Naive thymus-derived CD8-positive, alpha-beta T cell (primary cell): ENCODE measurements around the gene MAD1L1. TPM values are rescaled to one million over a fixed set of nuclear protein-coding genes. Genes with fewer than 3 reads are reported as not detected.

Source experiments
- ATAC-seq, 2 donors: fragments of 150-1000 bp; cut with Tn5 transposase in 1 of 2; sonication (Bioruptor Pico), chemical (Tn5 transposase) in 1 of 2; 1 replicate in 1 of 2; 2 replicates in 1 of 2; pipeline ENCODE4 v1.10.0; 2021; ENCODE audit warnings: mild to moderate bottlenecking in 2 of 2, moderate library complexity in 2 of 2
- POLR2A ChIA-PET: fragments of 350-600 bp; sonication (Branson Sonifier 250); formaldehyde crosslinking; loops from one replicate; lab custom pipeline; 2021; ENCODE audit warnings: antibody characterized with exemption; lab: Charles Lee
- DNase-seq, 10 donors: peaks; one replicate each; pipeline versions ENCODE4 v3.0.0 to v3.0.0-alpha.2; 2020 to 2022
- H3K27ac Mint-ChIP-seq, 10 donors: one replicate each; pipeline ENCODE4 v1.8.0; 2020 to 2022; ENCODE audit warnings: mild to moderate bottlenecking in 10 of 10, mixed read lengths in 10 of 10, moderate library complexity in 4 of 10, inconsistent platforms in 1 of 10
- H3K27me3 Mint-ChIP-seq, 5 donors: one replicate each; pipeline ENCODE4 v1.8.0; 2021 to 2022; ENCODE audit warnings: mixed read lengths in 5 of 5
- H3K36me3 Mint-ChIP-seq, 3 donors: one replicate each; pipeline ENCODE4 v1.8.0; 2020 to 2022; ENCODE audit warnings: mixed read lengths in 3 of 3, mild to moderate bottlenecking in 2 of 3, inconsistent platforms in 1 of 3
- H3K4me1 Mint-ChIP-seq, 4 donors: one replicate each; pipeline ENCODE4 v1.8.0; 2021 to 2022; ENCODE audit warnings: mixed read lengths in 4 of 4
- H3K4me3 Mint-ChIP-seq, 10 donors: one replicate each; pipeline ENCODE4 v1.8.0; 2020 to 2022; ENCODE audit warnings: mild to moderate bottlenecking in 10 of 10, mixed read lengths in 10 of 10, moderate library complexity in 6 of 10, inconsistent platforms in 1 of 10
- H3K9me3 Mint-ChIP-seq, 9 donors: one replicate each; pipeline ENCODE4 v1.8.0; 2020 to 2022; ENCODE audit warnings: mixed read lengths in 9 of 9, mild to moderate bottlenecking in 3 of 9, inconsistent platforms in 1 of 9, moderate library complexity in 1 of 9
- polyA plus RNA-seq, 3 donors: library from polyadenylated mRNA; unstranded; fragments of 300-500 nt; fragmentation: Illumina TruSeq; gene quantifications; one replicate each; pipeline ENCODE4 v1.2.3, GENCODE V29; 2021
- total RNA-seq, 8 experiments: library from RNA in 2 of 8; stranded (reverse) in 2 of 8; gene quantifications; one replicate each; pipeline ENCODE4 v1.2.3 and lab custom pipeline; 2021 to 2026

MAD1L1 gene
- total and polyA plus RNA-seq, 5 experiments from 2014 or later: 84.5 to 243 (median 146) TPM

DNA sequence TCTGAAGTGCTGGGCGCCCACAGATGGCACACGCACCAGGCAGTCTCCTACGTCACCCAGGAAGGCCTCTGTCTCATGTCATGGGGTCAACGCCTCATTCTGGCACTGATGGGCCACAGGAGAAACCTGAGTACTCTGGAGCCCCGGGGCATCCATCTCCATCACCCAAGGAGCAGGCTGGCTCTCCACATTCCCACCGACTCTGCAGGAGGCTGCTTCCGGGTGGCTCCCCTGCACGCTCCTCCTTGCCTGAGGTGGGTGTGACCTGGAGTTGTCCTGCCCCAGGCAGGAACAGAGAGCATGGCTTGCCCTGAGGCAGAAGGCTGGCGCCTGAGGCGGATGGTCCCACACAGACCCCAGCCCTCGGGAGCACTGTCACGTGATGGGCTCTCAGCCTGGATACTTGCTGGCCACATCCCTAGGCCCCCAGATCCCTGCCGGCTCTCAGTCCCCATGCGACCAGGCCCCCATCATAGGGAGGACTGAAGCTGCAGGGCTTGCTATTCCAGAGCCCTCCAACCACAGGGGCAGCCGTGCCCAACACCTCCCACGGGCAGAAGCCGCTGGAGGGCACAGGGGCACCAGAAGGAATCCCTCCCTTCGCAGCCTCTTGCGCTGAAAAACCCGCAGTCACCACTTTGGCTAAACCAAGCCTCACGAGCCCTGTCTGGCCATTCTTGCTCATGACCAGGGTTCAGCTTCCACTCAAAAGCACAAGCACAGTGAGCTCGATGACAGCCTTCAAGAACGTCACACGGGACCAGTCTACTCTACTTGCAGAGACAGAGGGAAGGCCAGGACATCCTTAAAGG lies 80.7 kb downstream of the MAD1L1 start:
- DNase-seq (no peak), ATAC-seq (no peak)
- POLR2A ChIA-PET: interaction anchor here (0.6 kb wide), 1 partner anchor 490 kb away, joined by 3 read pairs; no protein-coding TSS in a partner anchor
- peaks cover 0 to 5% (median 3%) of the 10 kb centered on the region in 4 donors for H3K4me1 Mint-ChIP-seq
- H3K36me3 Mint-ChIP-seq: peaks cover 0 to 16% (median 1%) of the 10 kb centered on the region in 3 donors
- no peak overlapping the region for H3K4me3 Mint-ChIP-seq
- H3K27ac Mint-ChIP-seq: peak overlapping the region in 2 of 10 donors; percentile 19 to 59
- H3K27me3 Mint-ChIP-seq: no peaks in the 10 kb centered on the region
- no peaks in the 10 kb centered on the region for H3K9me3 Mint-ChIP-seq

DNA sequence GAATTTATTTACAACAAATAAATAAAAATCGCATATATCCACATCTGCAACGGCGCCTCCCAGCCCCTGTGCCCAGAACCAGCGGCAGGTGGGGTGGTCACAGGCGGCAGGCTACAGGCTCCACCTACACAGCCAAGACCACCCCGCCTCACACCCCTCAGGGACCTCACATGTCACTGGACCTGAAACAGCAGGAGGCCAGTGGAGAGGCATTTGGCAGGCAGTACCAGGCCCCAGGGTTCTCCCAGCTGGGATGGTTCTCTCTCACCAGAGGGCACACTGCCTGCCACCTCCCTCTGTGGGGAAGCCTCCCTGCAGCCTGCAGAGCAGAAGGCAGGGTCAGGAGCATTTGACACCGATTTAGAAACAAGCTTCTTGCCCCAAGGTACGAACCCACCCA lies 81.5 kb downstream of the MAD1L1 start:
- peaks cover 0 to 5% (median 3%) of the 10 kb centered on the region in 4 donors for H3K4me1 Mint-ChIP-seq
- ATAC-seq (no peak), DNase-seq (no peak)
- H3K27me3 Mint-ChIP-seq: no peaks in the 10 kb centered on the region
- no peak overlapping the region for H3K4me3 Mint-ChIP-seq
- no peak overlapping the region for H3K27ac Mint-ChIP-seq
- no peaks in the 10 kb centered on the region for H3K9me3 Mint-ChIP-seq
- peaks cover 0 to 18% (median 1%) of the 10 kb centered on the region in 3 donors for H3K36me3 Mint-ChIP-seq
- POLR2A ChIA-PET: no interaction called here

DNA sequence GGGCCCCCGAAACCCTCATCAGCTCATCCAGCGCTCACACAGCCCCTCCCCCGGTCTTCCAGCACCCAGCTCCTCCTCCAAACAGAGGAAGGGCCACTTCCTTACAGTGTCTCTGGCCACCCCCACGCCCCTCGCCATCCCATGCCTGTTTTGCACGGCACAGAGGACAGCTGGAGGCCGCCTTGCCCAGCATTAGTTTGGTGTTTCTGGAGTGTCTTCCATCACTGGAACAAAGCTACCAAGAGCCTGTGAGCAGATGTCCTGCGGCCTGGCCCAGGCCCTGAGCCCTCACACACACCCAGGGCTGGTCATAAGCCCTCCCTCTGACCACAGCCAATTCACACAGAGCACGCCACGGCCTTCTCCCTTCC lies 82.3 kb downstream of the MAD1L1 start:
- ATAC-seq: no peak
- POLR2A ChIA-PET: interaction anchor here (0.5 kb wide), 1 partner anchor 645 kb away, joined by 5 read pairs; no protein-coding TSS in a partner anchor

DNA sequence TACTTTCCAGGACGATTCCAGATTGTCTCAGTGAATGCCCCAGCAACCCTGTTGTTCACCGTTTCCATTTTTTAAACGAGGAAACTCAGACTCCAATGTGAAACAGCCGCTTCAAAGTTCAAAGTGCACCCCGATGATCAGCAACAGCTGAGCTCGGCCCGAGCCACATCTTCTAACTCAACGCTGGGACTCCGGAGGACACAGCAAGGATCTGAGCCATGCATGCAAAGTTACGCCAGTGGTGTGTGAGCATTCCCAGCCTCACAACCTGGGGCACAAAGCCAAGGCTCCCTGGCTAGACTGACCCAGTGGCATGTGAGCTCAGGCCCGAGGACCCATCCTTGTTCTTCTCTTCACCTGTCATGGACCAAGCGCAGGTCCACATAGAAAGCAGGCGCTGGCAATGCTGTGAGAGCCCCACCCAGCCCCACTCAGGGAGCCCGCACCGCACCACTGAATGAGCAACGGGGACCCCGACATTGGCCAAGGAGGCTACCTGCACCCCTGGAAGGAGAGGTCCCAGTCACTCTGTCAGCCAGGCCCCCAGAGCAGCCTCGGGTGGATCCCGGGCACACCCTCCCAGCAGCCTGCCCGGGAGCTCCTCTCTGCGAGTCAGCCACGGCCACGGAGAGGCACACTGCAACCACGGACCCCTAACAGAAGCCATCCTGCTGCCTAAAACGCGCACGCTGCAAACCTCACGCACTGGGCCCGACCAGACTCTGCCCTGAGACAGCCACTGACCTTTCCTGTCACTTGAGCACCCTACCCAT lies 82.9 kb downstream of the MAD1L1 start:
- H3K4me1 Mint-ChIP-seq: peaks cover 0 to 5% (median 3%) of the 10 kb centered on the region in 4 donors
- H3K36me3 Mint-ChIP-seq: peaks cover 0 to 19% (median 9%) of the 10 kb centered on the region in 3 donors
- POLR2A ChIA-PET: interaction anchor here (0.5 kb wide), 1 partner anchor 645 kb away, joined by 5 read pairs; no protein-coding TSS in a partner anchor
- DNase-seq (no peak), ATAC-seq (no peak)
- H3K9me3 Mint-ChIP-seq: no peaks in the 10 kb centered on the region
- H3K27me3 Mint-ChIP-seq: no peaks in the 10 kb centered on the region
- no peak overlapping the region for H3K4me3 Mint-ChIP-seq
- no peak overlapping the region for H3K27ac Mint-ChIP-seq

More for the DNA sequence above, 82.3 kb downstream of the MAD1L1 start:
- Mint-ChIP-seq H3K36me3 (peaks cover 0 to 20% (median 5%) of the 10 kb centered on the region in 3 donors), H3K27ac (peak overlapping the region in 1 of 10 donors; percentile 83), H3K4me1 (peaks cover 0 to 5% (median 3%) of the 10 kb centered on the region in 4 donors), H3K27me3 (no peaks in the 10 kb centered on the region), H3K9me3 (no peaks in the 10 kb centered on the region), H3K4me3 (no peak overlapping the region)
- no peak for DNase-seq

DNA sequence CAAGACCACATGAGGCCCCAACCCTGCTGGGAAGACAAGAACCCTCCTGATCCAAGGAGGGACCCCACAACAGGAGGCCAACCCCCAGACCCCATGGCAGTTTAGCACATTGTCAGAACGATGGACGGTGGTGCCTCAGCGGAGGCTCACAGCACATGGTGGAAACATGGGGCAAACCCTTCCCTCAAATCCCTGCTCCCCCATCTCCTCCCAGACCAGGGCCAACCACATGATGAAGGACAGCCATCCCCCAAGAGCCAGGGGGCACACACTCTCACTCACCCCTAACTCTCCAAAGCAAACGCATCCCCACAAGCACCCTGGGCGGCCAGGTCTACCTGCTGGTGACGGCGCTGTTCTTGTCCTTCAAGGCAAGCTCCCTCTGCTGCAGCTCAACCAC lies 83.9 kb downstream of the MAD1L1 start:
- Mint-ChIP-seq H3K27ac (no peak overlapping the region), H3K4me1 (peaks cover 0 to 5% (median 3%) of the 10 kb centered on the region in 4 donors), H3K36me3 (peaks cover 0 to 18% (median 12%) of the 10 kb centered on the region in 3 donors), H3K9me3 (no peaks in the 10 kb centered on the region), H3K4me3 (no peak overlapping the region), H3K27me3 (no peaks in the 10 kb centered on the region)
- POLR2A ChIA-PET: no interaction called here
- DNase-seq (no peak), ATAC-seq (no peak)

DNA sequence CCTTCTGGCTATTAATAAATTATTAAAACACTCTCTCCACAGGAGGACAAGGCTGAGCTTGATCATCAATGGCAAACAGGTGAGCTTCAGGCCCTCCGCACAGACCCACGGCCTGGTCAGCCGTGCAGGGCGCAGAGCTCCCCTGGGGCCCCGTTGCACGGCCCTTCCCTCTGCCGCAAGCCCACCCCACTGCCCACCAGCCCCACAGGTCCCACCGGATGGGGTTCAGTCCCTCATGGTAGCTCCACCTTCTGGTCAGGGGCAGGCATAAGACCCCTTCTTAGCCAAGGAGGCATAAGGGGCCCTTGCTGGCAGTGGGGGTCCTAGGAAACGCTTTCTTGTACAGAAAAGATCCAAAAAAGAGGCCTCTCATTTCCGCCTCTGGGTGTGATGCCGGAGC lies 84.6 kb downstream of the MAD1L1 start:
- ATAC-seq (no peak), DNase-seq (peak in 1 of 10 donors; percentile 60)
- Mint-ChIP-seq H3K27me3 (no peaks in the 10 kb centered on the region), H3K4me3 (no peak overlapping the region), H3K27ac (no peak overlapping the region), H3K36me3 (peaks cover 0 to 18% (median 18%) of the 10 kb centered on the region in 3 donors), H3K4me1 (peaks cover 0 to 5% (median 2%) of the 10 kb centered on the region in 4 donors), H3K9me3 (no peaks in the 10 kb centered on the region)
- POLR2A ChIA-PET: no interaction called here

DNA sequence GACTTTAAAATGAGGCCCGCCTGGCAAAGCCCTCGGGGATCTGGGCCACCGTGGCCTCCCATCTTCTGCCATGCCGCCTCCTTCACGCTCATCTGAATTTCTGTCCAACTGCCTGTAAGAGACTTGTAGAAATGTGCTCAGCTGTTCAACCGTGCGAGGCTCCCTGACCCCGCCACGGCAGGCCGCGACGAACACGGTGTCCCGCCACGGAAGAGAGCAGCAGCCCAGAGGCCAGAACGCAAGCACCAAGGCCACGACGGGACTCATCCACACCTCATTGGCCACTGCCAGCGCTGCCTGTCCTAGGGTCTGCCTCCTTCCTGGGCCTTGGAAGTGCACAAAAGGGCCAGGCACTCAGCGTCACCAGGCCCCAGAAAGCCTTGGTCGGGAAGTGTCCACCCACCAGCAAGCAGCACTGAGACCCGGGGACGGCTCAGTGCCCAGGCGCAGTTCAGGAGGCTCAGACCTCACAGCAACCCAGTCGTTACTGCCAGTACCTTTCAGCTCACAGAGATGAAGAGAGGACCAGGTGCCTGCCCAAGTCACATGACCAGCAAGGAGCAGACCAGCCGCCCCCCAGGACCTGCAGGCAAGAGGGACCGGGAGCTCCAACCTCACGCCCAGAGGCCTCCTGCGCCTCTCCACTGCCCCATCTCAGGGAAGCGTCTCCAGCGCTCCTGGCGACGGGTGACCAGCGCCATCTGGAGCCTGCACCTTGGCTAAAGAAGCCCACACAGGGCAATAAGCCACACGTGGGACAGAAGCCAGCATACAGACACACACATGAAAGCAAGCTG lies 85.9 kb downstream of the MAD1L1 start:
- no peak overlapping the region for H3K4me3 Mint-ChIP-seq
- DNase-seq (peak in 1 of 10 donors; percentile 34), ATAC-seq (no peak)
- H3K9me3 Mint-ChIP-seq: no peaks in the 10 kb centered on the region
- H3K36me3 Mint-ChIP-seq: peaks cover 0 to 18% (median 18%) of the 10 kb centered on the region in 3 donors
- H3K27ac Mint-ChIP-seq: peak overlapping the region in 2 of 10 donors; percentile 21 to 51
- POLR2A ChIA-PET: no interaction called here
- no peaks in the 10 kb centered on the region for H3K27me3 Mint-ChIP-seq
- peaks cover 0 to 5% (median 2%) of the 10 kb centered on the region in 4 donors for H3K4me1 Mint-ChIP-seq

DNA sequence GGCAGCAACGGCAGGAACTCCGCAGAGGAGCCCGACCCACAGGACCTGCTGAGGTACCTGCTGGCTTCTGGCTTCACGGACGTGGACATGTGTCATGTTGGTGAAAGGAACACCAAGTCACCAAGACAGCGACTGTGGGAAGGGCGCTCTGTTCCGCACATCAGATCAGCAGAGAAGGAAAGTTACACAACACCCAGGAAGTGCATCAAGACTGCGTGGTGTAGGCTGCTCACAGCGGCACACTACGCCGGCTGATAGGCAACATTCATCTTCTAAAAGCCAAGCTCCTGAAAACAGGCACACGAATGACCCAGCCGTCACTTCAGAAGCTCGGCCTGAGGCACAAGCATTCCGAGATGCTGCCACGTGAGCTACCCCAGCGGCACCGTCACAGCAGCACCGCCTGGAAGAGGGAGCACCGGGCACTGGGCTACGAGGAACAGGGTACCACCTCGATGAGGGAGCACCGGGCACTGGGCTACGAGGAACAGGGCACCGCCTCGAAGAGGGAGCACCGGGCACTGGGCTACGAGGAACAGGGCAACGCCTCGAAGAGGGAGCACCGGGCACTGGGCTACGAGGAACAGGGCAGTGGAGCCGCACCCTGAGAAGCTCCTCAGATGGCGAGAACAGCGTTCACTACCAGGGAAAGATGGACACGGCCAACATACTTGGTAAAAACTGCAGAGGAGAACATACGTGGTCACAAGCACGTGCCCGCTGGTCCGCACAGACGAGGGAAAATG lies 86.7 kb downstream of the MAD1L1 start:
- POLR2A ChIA-PET: no interaction called here
- no peaks in the 10 kb centered on the region for H3K27me3 Mint-ChIP-seq
- peak overlapping the region in 1 of 10 donors; percentile 49 for H3K27ac Mint-ChIP-seq
- peaks cover 0 to 18% (median 18%) of the 10 kb centered on the region in 3 donors for H3K36me3 Mint-ChIP-seq
- no peak overlapping the region for H3K4me3 Mint-ChIP-seq
- no peaks in the 10 kb centered on the region for H3K9me3 Mint-ChIP-seq
- DNase-seq (peak in 1 of 10 donors; percentile 57), ATAC-seq (no peak)
- H3K4me1 Mint-ChIP-seq: peaks cover 0 to 5% (median 2%) of the 10 kb centered on the region in 4 donors

DNA sequence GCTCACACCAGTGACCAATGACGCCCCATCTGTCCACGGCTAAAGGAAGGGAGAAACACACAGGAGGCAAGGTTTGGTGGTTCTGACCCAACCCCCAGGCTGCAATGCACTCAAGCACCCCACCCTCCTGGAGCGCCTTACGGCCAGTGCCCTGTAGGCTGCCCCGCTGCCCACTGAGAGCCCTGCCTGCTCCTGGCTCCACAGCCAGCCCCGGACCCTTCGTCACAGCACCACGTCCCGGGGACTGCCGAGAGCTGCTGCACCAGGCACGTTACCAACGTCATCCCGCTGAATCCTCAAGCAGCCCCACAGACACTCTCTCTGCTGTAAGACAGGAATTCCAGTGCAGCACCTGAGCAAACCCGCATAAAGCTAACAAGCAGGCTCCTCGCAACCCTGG lies 87.8 kb downstream of the MAD1L1 start:
- Mint-ChIP-seq H3K27me3 (no peaks in the 10 kb centered on the region), H3K4me1 (peaks cover 0 to 4% (median 0%) of the 10 kb centered on the region in 4 donors), H3K9me3 (no peaks in the 10 kb centered on the region), H3K4me3 (no peak overlapping the region), H3K27ac (no peak overlapping the region), H3K36me3 (peaks cover 0 to 18% (median 18%) of the 10 kb centered on the region in 3 donors)
- DNase-seq (peak in 1 of 10 donors; percentile 27), ATAC-seq (no peak)
- POLR2A ChIA-PET: no interaction called here

DNA sequence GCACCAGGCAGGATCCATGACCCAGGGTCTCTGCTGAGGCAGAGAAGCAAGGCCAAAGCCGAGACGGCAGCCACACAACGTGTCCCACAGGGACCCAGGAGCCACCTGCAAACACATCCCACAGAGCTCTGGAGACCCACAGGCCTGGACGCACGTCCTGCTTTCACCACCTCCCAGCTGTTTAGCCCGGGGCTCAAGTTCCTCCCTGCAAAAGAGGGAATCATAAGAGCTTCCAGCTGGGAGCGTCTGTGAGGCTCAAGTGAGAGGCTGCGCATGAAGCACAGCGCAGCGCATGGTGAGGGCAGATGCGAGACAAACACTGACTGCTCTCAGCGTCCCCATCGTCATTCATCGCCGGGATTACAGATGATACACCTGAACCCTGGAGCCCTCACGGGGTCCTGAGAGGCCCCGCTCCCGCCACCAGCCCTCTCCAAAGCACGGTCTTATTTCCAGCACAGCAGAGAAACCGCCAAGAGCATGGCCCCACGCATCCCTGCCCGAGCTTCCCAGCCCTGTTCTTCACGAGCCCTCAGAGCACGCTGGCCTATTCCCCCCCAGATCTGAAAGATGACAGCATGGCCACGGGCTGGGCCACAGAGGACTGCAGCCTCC lies 88.7 kb downstream of the MAD1L1 start:
- Mint-ChIP-seq H3K9me3 (no peaks in the 10 kb centered on the region), H3K4me1 (peaks cover 0 to 5% (median 0%) of the 10 kb centered on the region in 4 donors), H3K27me3 (no peaks in the 10 kb centered on the region), H3K36me3 (peaks cover 0 to 18% (median 17%) of the 10 kb centered on the region in 3 donors), H3K27ac (no peak overlapping the region), H3K4me3 (no peak overlapping the region)
- DNase-seq (peak in 1 of 10 donors; percentile 52), ATAC-seq (no peak)
- POLR2A ChIA-PET: no interaction called here

DNA sequence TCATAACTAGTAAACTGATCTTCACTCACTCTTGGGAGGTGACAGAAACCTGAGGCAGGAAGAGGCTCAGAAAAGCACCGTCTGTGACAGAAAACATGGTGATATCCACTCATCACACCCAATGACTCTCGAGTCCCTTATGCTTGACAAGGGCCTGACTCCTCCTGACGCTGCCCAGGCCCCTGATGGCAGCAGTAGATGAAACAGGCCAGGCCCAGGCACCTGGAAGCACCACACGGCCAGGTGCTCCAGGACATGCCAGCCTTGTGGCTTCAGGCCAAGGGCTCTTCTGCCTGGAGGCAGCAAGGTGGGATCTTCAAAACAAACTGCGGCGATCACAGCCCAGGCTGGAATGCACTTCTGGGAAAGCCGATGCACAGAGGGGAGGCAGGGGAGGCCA lies 89.3 kb downstream of the MAD1L1 start:
- H3K27me3 Mint-ChIP-seq: no peaks in the 10 kb centered on the region
- POLR2A ChIA-PET: no interaction called here
- H3K4me1 Mint-ChIP-seq: peaks cover 2 to 10% (median 4%) of the 10 kb centered on the region in 4 donors
- H3K9me3 Mint-ChIP-seq: no peaks in the 10 kb centered on the region
- H3K4me3 Mint-ChIP-seq: no peak overlapping the region
- ATAC-seq (no peak), DNase-seq (peak in 1 of 10 donors; percentile 21)
- H3K27ac Mint-ChIP-seq: peak overlapping the region in 1 of 10 donors; percentile 20
- H3K36me3 Mint-ChIP-seq: peaks cover 0 to 18% (median 16%) of the 10 kb centered on the region in 3 donors
